H1 (cell line): Measurements from ENCODE around the gene CASR. TPM values are rescaled to one million over a fixed set of nuclear protein-coding genes. Genes with fewer than 3 reads are reported as not detected.

ENCODE experiments used
- CBX8 ChIP-seq: fragments of 300-800, 300-1000 bp; sonication (generic); IDR thresholded peaks from 2 replicates; pipeline ENCODE4 v1.7.1; 2016; ENCODE audit warnings: low read depth, low read length, borderline replicate concordance
- CTCF ChIP-seq, 3 experiments: IDR thresholded peaks; 1 replicate in 2 of 3; 2 replicates in 1 of 3; pipeline versions ENCODE4 v1.5.1 to v1.6.1; 2011; ENCODE audit warnings: low read length in 3 of 3, mild to moderate bottlenecking in 3 of 3, inconsistent platforms in 2 of 3, low read depth in 1 of 3, moderate library complexity in 1 of 3; ENCODE audit not compliant: insufficient read depth in 1 of 3; ENCODE audit errors: control extremely low read depth in 1 of 3
- polyA plus RNA-seq, 7 experiments: library from polyadenylated mRNA; depleted of rRNA in 3 of 7; stranded (reverse) in 5 of 7; unstranded in 2 of 7; fragments of >200 nt in 5 of 7; fragments of 200-250 nt in 2 of 7; gene quantifications; 1 replicate in 5 of 7; 2 replicates in 1 of 7; 4 replicates in 1 of 7; pipeline versions ENCODE4 v1.2.1 to v1.2.3, GENCODE V29; 2011 to 2013; ENCODE audit warnings: missing spikeins in 2 of 7, mixed read lengths in 2 of 7
- total RNA-seq: library from RNA; stranded (reverse); fragmentation: NEBNext Ultra II Directional; extraction: Animal tissue kit (Norgen Biotek cat#: 25700); gene quantifications from 2 replicates; pipeline ENCODE4 v1.2.1, GENCODE V29; 2021

CASR gene
- total and polyA plus RNA-seq, 2 of the 8 experiments (the other 6 are each of a cell fraction or from before 2014, with no cell fraction given): 0.36 to 0.58 TPM

GRCh38 chr3:122246199-122246598 lies 62.7 kb downstream of the CASR start (continued):
- no peak for TF ChIP-seq CTCF (IDR thresholded peaks at IDR 0.05; ENCODE audit: control extremely low read depth in 1 of 3, insufficient read depth in 1 of 3, low read depth in 1 of 3, low read length in 3 of 3)
- no peak for TF ChIP-seq CBX8
